HFFc6 (cell line): ENCODE results near the gene ARMC9. TPM values are rescaled to one million over a fixed set of nuclear protein-coding genes. Genes with fewer than 3 reads are reported as not detected.

Source experiments
- DNase-seq: peaks from one replicate; pipeline ENCODE4 v3.0.0-alpha.2; 2018
- H3K27ac Mint-ChIP-seq: 2 replicates; pipeline ENCODE4 v1.8.0; 2020; ENCODE audit warnings: mild to moderate bottlenecking, mixed read lengths
- H3K27me3 Mint-ChIP-seq: 2 replicates; pipeline ENCODE4 v1.8.0; 2021; ENCODE audit warnings: mild to moderate bottlenecking, moderate library complexity, mixed read lengths; ENCODE audit not compliant: insufficient read depth
- H3K36me3 Mint-ChIP-seq: 2 replicates; pipeline ENCODE4 v1.8.0; 2021; ENCODE audit warnings: low read depth, mixed read lengths
- H3K4me1 Mint-ChIP-seq: 2 replicates; pipeline ENCODE4 v1.8.0; 2020; ENCODE audit warnings: low read depth, mixed read lengths
- H3K4me3 Mint-ChIP-seq: 2 replicates; pipeline ENCODE4 v1.8.0; 2020; ENCODE audit warnings: mild to moderate bottlenecking, moderate library complexity, mixed read lengths
- H3K9me3 Mint-ChIP-seq: 2 replicates; pipeline ENCODE4 v1.8.0; 2020; ENCODE audit warnings: mild to moderate bottlenecking, mixed read lengths
- CTCF ChIP-seq: fragments of 200-600 bp; sonication (generic); IDR thresholded peaks from 2 replicates; pipeline ENCODE4 v1.5.0; 2021; ENCODE audit warnings: antibody characterized with exemption, mild to moderate bottlenecking
- total RNA-seq, 6 experiments: library from RNA; stranded (reverse); fragmentation: NEBNext Ultra II Directional; extraction: Animal tissue kit (Norgen Biotek cat#: 25700); gene quantifications; 2 replicates in 1 of 6; 3 replicates in 5 of 6; pipeline ENCODE4 v1.2.3, GENCODE V29; 2021

The ARMC9 gene
- total RNA-seq, 6 experiments from 2014 or later: 49.3 to 93.2 (median 55.7) TPM

- no peak within 1 kb of the TSS for H3K4me3 Mint-ChIP-seq
- no peaks in the 10 kb centered on the region for H3K36me3 Mint-ChIP-seq
- no peak for DNase-seq
- H3K27ac Mint-ChIP-seq: no peak within 1 kb of the TSS
- no peak for TF ChIP-seq CTCF
- H3K4me1 Mint-ChIP-seq: peaks cover 8% of the 10 kb centered on the region
- no peaks in the 10 kb centered on the region for H3K9me3 Mint-ChIP-seq
- H3K27me3 Mint-ChIP-seq: peaks cover 16% of the 10 kb centered on the region
Measured at GRCh38 chr2:231395188-231396057, 197.0 kb downstream of the ARMC9 start, which contains the start of gene B3GNT7. B3GNT7 (plus strand) TSS chr2:231395710; CDS start chr2:231395804, 94 bp downstream.

- DNase-seq: no peak
- peaks cover 14% of the 10 kb centered on the region for H3K27me3 Mint-ChIP-seq
- H3K4me3 Mint-ChIP-seq: no peak overlapping the region
- TF ChIP-seq CTCF: no peak
- H3K4me1 Mint-ChIP-seq: peaks cover 12% of the 10 kb centered on the region
- H3K27ac Mint-ChIP-seq: no peak overlapping the region
- H3K36me3 Mint-ChIP-seq: no peaks in the 10 kb centered on the region
- no peaks in the 10 kb centered on the region for H3K9me3 Mint-ChIP-seq
Measured at GRCh38 chr2:231396058-231396821, 197.8 kb downstream of the ARMC9 start.

- Mint-ChIP-seq H3K36me3 (no peaks in the 10 kb centered on the region), H3K27me3 (peaks cover 11% of the 10 kb centered on the region), H3K4me1 (peaks cover 12% of the 10 kb centered on the region), H3K9me3 (no peaks in the 10 kb centered on the region), H3K27ac (no peak overlapping the region), H3K4me3 (no peak overlapping the region)
- DNase-seq: no peak
- TF ChIP-seq CTCF: no peak
Measured at GRCh38 chr2:231397011-231397927, 198.8 kb downstream of the ARMC9 start.

- H3K27ac Mint-ChIP-seq: no peak overlapping the region
- no peaks in the 10 kb centered on the region for H3K36me3 Mint-ChIP-seq
- H3K27me3 Mint-ChIP-seq: peaks cover 11% of the 10 kb centered on the region
- no peaks in the 10 kb centered on the region for H3K9me3 Mint-ChIP-seq
- no peak for TF ChIP-seq CTCF
- DNase-seq: no peak
- no peak overlapping the region for H3K4me3 Mint-ChIP-seq
- H3K4me1 Mint-ChIP-seq: peaks cover 12% of the 10 kb centered on the region
Measured at GRCh38 chr2:231397928-231398294, 199.5 kb downstream of the ARMC9 start.

- no peak overlapping the region for H3K4me3 Mint-ChIP-seq
- DNase-seq: no peak
- H3K36me3 Mint-ChIP-seq: no peaks in the 10 kb centered on the region
- no peaks in the 10 kb centered on the region for H3K9me3 Mint-ChIP-seq
- no peak overlapping the region for H3K27ac Mint-ChIP-seq
- H3K4me1 Mint-ChIP-seq: peaks cover 18% of the 10 kb centered on the region
- peaks cover 11% of the 10 kb centered on the region for H3K27me3 Mint-ChIP-seq
- no peak for TF ChIP-seq CTCF
Measured at GRCh38 chr2:231398585-231398984, 200.2 kb downstream of the ARMC9 start.
